Psoas muscle (tissue), 8 donors: ENCODE measurements around the gene RHBDF2. TPM values are rescaled to one million over a fixed set of nuclear protein-coding genes. Genes with fewer than 3 reads are reported as not detected.
"Not testable (repeated sequence)": the region's sequence is repeated elsewhere in the genome, so short reads cannot be mapped to it uniquely, and the experiment has no call there.

ENCODE experiments used
- ATAC-seq, 4 donors: fragments of 200-7000 bp; cut with Tn5 transposase; one replicate each; pipeline ENCODE4 v1.9.1; 2020; ENCODE audit warnings: moderate library complexity in 3 of 4, mild to moderate bottlenecking in 2 of 4
- DNase-seq, 2 donors: peaks; one replicate each; pipeline ENCODE4 v3.0.0-alpha.2; 2020
- H3K27ac ChIP-seq: fragments of 200-600 bp; one replicate; pipeline ENCODE4 v1.8.0; 2022
- H3K27me3 ChIP-seq, 3 donors: fragments of 200-600 bp in 1 of 3; one replicate each; pipeline versions ENCODE4 v1.6.1 to v1.8.0; 2013 to 2022; ENCODE audit warnings: low read length in 2 of 3, mild to moderate bottlenecking in 2 of 3, moderate library complexity in 1 of 3; ENCODE audit not compliant: insufficient read depth in 3 of 3
- H3K36me3 ChIP-seq, 2 donors: fragments of 200-600 bp in 1 of 2; one replicate each; pipeline versions ENCODE4 v1.6.1 to v1.8.0; 2013 to 2022; ENCODE audit warnings: low read depth in 1 of 2, mild to moderate bottlenecking in 1 of 2, moderate library complexity in 1 of 2; ENCODE audit not compliant: insufficient read depth in 1 of 2
- H3K4me1 ChIP-seq: fragments of 200-600 bp; one replicate; pipeline ENCODE4 v1.8.0; 2022
- H3K4me3 ChIP-seq: fragments of 200-600 bp; one replicate; pipeline ENCODE4 v1.8.0; 2022; ENCODE audit warnings: mild to moderate bottlenecking
- H3K9me3 ChIP-seq: fragments of 200-600 bp; one replicate; pipeline ENCODE4 v1.8.0; 2022
- CTCF ChIP-seq: fragments of 200-600 bp; IDR thresholded peaks from one replicate; pipeline ENCODE4 v1.8.0; 2022; ENCODE audit warnings: antibody characterized with exemption
- WGBS, 3 donors: extraction: QIAGEN DNeasy Blood & Tissue Kit; methylation state at CpG; one replicate each; pipeline versions ENCODE4 v1.1.6 to v1.1.7; 2013; 5-methylcytosine and 5-hydroxymethylcytosine counted together
- intact Hi-C, 2 donors: fragments of 100-400 bp; cut with DNase I; formaldehyde crosslinking; loops; one replicate each; pipeline versions ENCODE4 v1.11.0 to v1.14.2; 2022
- polyA plus RNA-seq, 3 donors: library from polyadenylated mRNA; stranded (reverse); fragments of 200-250 nt; gene quantifications; one replicate each; pipeline ENCODE4 v1.2.3, GENCODE V29; 2013
- total RNA-seq, 4 donors: library from RNA; stranded (reverse); fragmentation: NEBNext Ultra II Directional in 2 of 4; extraction: Animal tissue kit (Norgen Biotek cat#: 25700) in 2 of 4; gene quantifications; one replicate each; pipeline versions ENCODE4 v1.2.1 to v1.2.4, GENCODE V29; 2021 to 2023
- donor health status: healthy with polysubstance abuse.
- donor health status: DM: no; HTN: no; CAD: no; lungs with moderate emphysema.
- donor health status: Bipolar disorder and iron deficiency.
- donor health status: healthy.
- donor health status: DM: yes; HTN: yes; CAD: no.
- donor health status: DM: no; HTN: no; CAD: no.
- donor health status: DM: no; HTN: no; CAD: no.
- donor health status: DM: yes; HTN: yes; CAD: no.

Gene RHBDF2
- total and polyA plus RNA-seq, 7 donors: 6.6 to 23.1 (median 13.3) TPM

DNA sequence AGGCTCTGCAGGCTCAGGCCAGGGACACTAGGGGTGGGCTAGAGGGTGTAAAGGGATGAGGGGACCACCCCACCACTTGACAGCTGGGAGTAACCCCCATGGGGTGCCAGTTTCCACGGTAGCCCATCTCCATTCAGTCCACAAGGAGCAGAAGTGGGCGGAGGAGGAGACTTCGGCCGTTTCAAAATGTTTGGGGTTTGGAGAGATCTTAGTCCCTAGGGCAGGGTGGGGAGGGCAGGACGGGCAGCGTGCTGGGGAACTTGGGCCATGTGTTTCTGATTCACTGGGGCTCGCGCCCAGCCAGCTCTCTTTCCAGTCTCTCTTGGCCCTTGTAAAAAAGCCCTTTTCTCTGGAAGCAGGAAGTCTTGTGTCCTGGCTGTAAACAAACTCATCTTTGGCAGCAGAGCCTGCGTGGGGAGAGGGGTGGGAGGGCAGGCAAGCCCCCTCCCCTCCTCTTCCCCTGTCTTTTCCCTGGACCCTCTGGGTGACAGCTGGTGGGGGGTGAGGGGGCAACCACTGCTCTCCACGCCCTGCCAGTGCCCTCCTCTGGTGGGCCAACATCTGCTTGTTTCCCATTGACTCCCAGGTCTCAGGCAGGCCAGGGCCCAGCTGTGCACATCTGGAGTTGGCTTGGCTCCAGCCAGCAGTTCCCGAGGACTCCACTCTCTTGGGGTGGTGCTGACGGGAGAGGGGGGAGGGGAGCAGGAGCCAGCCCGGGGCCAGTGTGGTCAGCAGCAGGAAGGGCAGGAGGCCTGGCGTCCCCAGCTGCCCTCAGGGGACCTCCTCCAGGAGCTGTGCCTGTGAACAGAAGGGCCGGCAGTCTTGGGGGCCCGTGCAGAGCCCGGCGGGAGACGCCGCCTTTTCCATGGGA is 28.2 kb upstream of the RHBDF2 start:
- Histone ChIP-seq H3K4me3 (peak overlapping the region; percentile 11), H3K27me3 (peaks cover 0 to 1% (median 0%) of the 10 kb centered on the region in 3 donors), H3K9me3 (no peaks in the 10 kb centered on the region), H3K36me3 (no peaks in the 10 kb centered on the region), H3K4me1 (peaks cover 41% of the 10 kb centered on the region), H3K27ac (peak overlapping the region; percentile 74)
- DNase-seq: peak; percentile 89 to 94
- ATAC-seq: peak; percentile 45 to 74 (median 66)
- WGBS, 3 donors: 27 to 36% (median 29%) methylated on average over 17 to 20 of the region's 20 CpGs
- intact Hi-C loops: no loop called here
- TF ChIP-seq CTCF: no peak

DNA sequence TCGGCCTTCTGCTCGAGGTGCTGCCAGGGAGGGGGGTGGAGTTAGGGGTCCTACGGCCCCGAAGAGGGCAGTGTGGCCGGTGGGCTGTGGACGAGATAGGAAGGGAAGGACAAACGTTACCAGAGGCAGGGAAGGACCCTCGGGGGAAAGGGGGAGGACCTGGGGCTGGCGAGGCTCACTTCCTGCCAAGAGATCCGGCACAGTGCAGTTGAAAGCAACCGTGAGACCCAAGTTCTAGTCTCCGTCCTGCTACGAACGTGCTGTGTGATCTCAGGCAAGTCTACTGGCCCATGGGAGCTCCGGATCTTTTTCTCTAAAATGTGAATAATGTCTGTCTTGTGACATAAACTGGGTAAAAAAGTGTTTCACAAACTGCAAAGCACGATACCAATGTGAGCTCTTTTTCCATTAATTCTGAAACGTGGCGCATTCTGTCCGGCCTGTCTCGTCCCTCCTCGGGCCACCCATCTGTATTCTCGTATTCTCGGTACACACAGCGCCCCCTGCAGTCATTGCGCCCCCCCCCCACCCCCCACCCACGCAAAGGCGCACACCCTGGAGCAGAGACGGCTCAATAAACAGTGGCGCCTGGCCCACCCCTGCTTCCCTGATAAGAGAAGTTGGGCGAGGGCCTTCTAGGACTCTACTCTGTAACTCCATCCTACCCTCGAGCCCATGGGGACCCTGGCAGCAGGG is 27.5 kb upstream of the RHBDF2 start:
- ATAC-seq: peak in 1 of 4 donors; percentile 4
- peak in 1 of 2 donors; percentile 66 for DNase-seq
- Histone ChIP-seq H3K36me3 (no peaks in the 10 kb centered on the region), H3K27me3 (peaks cover 0 to 1% (median 0%) of the 10 kb centered on the region in 3 donors), H3K4me3 (peak overlapping the region; percentile 19), H3K9me3 (no peaks in the 10 kb centered on the region), H3K27ac (peak overlapping the region; percentile 74), H3K4me1 (peaks cover 41% of the 10 kb centered on the region)
- intact Hi-C loops: no loop called here
- no peak for TF ChIP-seq CTCF
- 46 to 50% (median 49%) methylated on average over 30 to 31 of the region's 31 CpGs for WGBS, 3 donors

GRCh38 chr17:76528156-76528527 is 26.9 kb upstream of the RHBDF2 start:
- no peak for ATAC-seq
- no peak for DNase-seq
- H3K27me3 ChIP-seq: peaks cover 0 to 1% (median 0%) of the 10 kb centered on the region in 3 donors
- no peak for TF ChIP-seq CTCF
- H3K9me3 ChIP-seq: no peaks in the 10 kb centered on the region
- H3K36me3 ChIP-seq: no peaks in the 10 kb centered on the region
- H3K4me1 ChIP-seq: peaks cover 41% of the 10 kb centered on the region
- H3K27ac ChIP-seq: peak overlapping the region; percentile 74
- WGBS, 3 donors: 58 to 76% (median 67%) methylated on average over 15 of the region's 15 CpGs
- H3K4me3 ChIP-seq: peak overlapping the region; percentile 19
- intact Hi-C loops: no loop called here

- Histone ChIP-seq H3K9me3 (no peaks in the 10 kb centered on the region), H3K27ac (peak overlapping the region; percentile 74), H3K36me3 (no peaks in the 10 kb centered on the region), H3K27me3 (peaks cover 0 to 1% (median 0%) of the 10 kb centered on the region in 3 donors), H3K4me1 (peaks cover 41% of the 10 kb centered on the region), H3K4me3 (peak overlapping the region; percentile 19)
- WGBS, 3 donors: 23 to 31% (median 28%) methylated on average over 23 to 26 of the region's 26 CpGs
- peak; percentile 5 to 50 (median 41) for ATAC-seq
- no peak for TF ChIP-seq CTCF
- intact Hi-C loops: no loop called here
- peak; percentile 77 to 85 for DNase-seq
These were observed 26.3 kb upstream of the RHBDF2 start for GRCh38 chr17:76527430-76528111.

DNA sequence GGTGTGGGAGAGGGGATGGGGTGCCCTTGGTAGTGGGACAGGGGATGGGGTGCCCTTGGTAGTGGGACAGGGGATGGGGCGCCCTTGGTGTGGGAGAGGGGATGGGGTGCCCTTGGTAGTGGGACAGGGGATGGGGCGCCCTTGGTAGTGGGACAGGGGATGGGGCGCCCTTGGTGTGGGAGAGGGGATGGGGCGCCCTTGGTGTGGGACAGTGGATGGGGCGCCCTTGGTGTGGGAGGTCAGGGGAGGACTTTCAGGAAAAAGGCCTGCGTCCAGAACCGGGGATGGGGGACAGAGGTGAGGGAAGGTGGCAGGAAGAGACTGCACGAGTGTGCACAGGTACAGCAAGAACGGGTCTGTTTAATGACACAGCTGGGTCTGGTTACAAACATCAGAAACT is 25.8 kb upstream of the RHBDF2 start:
- ATAC-seq, H3K36me3 ChIP-seq, intact Hi-C loops, DNase-seq, H3K27me3 ChIP-seq, H3K4me3 ChIP-seq, H3K9me3 ChIP-seq: not testable (repeated sequence)
- peaks cover 41% of the 10 kb centered on the region for H3K4me1 ChIP-seq
- H3K27ac ChIP-seq: peak overlapping the region; percentile 74
- 62 to 76% (median 67%) methylated on average over 8 to 9 of the region's 9 CpGs for WGBS, 3 donors

- WGBS, 3 donors: 84 to 92% (median 87%) methylated on average over 8 of the region's 8 CpGs
These were observed 24.2 kb upstream of the RHBDF2 start for GRCh38 chr17:76525513-76525833.

More at GRCh38 chr17:76525513-76525833, 24.2 kb upstream of the RHBDF2 start:
- H3K4me3 ChIP-seq, H3K9me3 ChIP-seq, intact Hi-C loops, DNase-seq, ATAC-seq, H3K27me3 ChIP-seq, H3K36me3 ChIP-seq: not testable (repeated sequence)
- Histone ChIP-seq H3K27ac (peak overlapping the region; percentile 36), H3K4me1 (peaks cover 29% of the 10 kb centered on the region)
